A673 (cell line): ENCODE data around the gene DSE.

Source experiments
- EZH2 ChIP-seq: fragments of 200-600 bp; sonication (generic); IDR thresholded peaks from 2 replicates; pipeline ENCODE4 v1.6.1; 2017; ENCODE audit warnings: borderline replicate concordance, low read depth, mild to moderate bottlenecking, mixed read lengths, antibody characterized with exemption, low read length; ENCODE audit not compliant: poor library complexity, severe bottlenecking
- TF ChIP-seq, protein P1 (sequence below): fragments of 300-800, 200-600 bp; sonication (generic); conservative IDR thresholded peaks from 2 replicates; pipeline ENCODE4 v1.5.1; 2017; ENCODE audit warnings: low read depth, mild to moderate bottlenecking, antibody characterized with exemption, low read length, moderate library complexity, mixed read lengths

DNA sequence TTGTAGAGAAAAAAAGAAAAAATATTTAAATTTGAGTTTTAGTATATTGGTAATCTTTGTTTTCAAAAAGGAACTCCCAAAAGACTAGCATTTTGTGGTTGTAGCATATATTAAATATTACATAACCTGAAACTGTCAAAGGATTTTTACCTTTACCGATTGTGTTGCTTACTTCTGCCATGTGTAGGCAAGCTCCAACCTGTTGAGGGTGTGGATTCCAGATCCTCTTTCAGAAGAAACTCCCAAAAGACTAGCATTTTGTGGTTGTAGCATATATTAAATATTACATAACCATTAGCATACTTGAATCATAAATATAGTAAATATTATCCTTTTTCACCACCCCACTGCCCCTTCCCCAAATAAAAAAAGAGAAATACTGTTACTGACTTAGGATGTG is 3.2 kb downstream of the DSE start:
- TF ChIP-seq, protein P1, sequence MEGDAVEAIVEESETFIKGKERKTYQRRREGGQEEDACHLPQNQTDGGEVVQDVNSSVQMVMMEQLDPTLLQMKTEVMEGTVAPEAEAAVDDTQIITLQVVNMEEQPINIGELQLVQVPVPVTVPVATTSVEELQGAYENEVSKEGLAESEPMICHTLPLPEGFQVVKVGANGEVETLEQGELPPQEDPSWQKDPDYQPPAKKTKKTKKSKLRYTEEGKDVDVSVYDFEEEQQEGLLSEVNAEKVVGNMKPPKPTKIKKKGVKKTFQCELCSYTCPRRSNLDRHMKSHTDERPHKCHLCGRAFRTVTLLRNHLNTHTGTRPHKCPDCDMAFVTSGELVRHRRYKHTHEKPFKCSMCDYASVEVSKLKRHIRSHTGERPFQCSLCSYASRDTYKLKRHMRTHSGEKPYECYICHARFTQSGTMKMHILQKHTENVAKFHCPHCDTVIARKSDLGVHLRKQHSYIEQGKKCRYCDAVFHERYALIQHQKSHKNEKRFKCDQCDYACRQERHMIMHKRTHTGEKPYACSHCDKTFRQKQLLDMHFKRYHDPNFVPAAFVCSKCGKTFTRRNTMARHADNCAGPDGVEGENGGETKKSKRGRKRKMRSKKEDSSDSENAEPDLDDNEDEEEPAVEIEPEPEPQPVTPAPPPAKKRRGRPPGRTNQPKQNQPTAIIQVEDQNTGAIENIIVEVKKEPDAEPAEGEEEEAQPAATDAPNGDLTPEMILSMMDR, result no peak
- TF ChIP-seq EZH2, result no peak
